Right renal cortex interstitium (tissue), 3 donors: ENCODE data around the gene TRIM9. TPM values are rescaled to one million over a fixed set of nuclear protein-coding genes. Genes with fewer than 3 reads are reported as not detected.

Experiments used
- DNase-seq, 3 donors: peaks; one replicate each; pipeline ENCODE4 v3.0.0-alpha.2; 2013; ENCODE audit warnings: low read depth in 3 of 3, low spot score in 2 of 3
- polyA plus RNA-seq, 3 donors: library from polyadenylated mRNA; unstranded; fragments of 120-200 nt; gene quantifications; one replicate each; pipeline ENCODE4 v1.2.1, GENCODE V29; 2013; ENCODE audit not compliant: insufficient read length in 3 of 3

The TRIM9 gene
- polyA plus RNA-seq, 3 donors, result 1.1 to 2.5 (median 2.1) TPM

DNA sequence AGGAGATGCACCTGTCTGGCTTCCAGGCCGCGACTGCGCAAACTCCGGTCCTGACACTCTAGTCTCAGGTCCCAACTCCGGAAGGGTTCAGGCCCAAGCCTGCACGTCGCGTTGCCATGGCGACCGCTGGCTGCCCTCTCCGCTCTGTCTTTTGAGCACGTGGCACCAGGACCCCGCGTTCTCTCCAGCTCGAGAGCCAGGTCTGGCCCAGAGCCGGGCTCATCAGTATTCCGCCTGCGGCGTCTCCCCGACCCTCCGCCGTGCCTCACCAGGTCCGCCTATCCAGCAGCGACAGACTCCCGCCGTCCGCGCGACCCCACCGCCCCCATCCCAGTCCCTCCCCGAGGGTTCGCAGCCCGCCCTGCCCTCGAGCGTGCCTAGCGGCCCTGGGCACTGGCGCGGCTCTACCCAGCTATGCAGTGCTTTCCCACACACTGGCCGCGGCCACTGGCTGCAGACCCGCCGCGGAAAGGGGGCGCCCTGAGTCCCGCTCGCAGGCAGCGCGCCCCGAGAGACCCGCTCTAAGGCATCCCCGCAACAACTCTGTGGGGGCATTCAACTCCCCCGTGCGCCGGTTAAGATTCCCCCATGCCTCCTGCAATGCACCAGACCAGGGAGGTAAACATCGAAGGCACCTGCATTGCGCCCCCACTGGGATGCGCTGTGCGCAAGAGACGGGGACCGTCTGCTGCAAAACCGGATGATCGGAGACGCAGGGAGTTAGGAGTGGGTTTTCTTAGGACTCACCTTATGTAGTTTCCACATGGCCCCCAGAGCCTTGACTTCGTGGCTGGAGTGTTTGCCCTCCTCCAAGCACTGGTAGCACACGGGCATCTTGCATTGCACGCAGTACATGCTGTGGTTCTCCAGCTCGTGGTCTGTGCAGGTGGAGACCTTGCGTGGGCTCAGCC lies 1.3 kb downstream of the TRIM9 start:
- peak in 1 of 3 donors; percentile 12 for DNase-seq

- DNase-seq, result no peak
These were observed 1.9 kb downstream of the TRIM9 start for GRCh38 chr14:51092965-51093364.

GRCh38 chr14:51089278-51089677 lies 5.6 kb downstream of the TRIM9 start:
- no peak for DNase-seq

- DNase-seq, result no peak
These were observed 7.9 kb downstream of the TRIM9 start for GRCh38 chr14:51087031-51087441.

GRCh38 chr14:51086044-51086443 lies 8.9 kb downstream of the TRIM9 start:
- no peak for DNase-seq

DNA sequence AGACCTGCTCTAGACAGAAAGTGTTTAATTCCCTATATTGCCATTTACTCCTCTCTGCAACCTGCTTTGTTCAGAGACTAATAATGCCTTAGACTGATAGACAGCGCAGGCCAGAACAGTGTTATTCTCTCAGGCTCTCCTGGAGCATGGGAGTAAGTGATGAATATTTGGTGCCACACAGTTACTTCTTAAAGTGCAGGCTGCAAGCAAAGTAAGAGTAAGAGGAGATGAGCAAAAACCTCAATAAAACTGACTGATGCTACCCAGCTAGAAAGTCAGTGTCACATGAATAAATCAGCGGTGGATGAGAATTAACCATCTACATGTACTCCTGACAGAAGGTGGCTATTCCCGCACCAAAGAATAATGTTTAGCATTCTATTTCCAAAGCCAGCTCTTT lies 9.9 kb downstream of the TRIM9 start:
- no peak for DNase-seq

GRCh38 chr14:51084507-51084906 lies 10.4 kb downstream of the TRIM9 start:
- no peak for DNase-seq

DNA sequence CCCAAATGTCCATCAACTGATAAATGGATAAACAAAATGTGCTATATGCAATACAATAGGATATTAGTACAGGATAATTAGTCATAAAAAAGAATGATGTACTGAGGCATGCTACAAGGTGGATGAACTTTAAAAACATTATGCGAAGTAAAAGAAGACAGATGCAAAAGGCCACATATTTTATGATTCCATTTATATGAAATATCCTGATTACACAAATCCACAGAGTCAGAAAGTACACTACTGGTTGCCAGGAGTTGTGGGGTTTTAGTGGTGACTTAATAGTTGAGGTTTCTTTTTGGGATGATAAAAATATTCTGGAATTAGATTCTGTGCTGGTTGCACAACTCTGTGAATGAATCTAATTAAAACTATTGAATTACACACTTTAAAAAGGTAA lies 12.6 kb downstream of the TRIM9 start:
- no peak for DNase-seq

GRCh38 chr14:51081712-51082111 lies 13.2 kb downstream of the TRIM9 start:
- no peak for DNase-seq

GRCh38 chr14:51081209-51081608 lies 13.7 kb downstream of the TRIM9 start:
- no peak for DNase-seq

GRCh38 chr14:51080645-51081044 lies 14.3 kb downstream of the TRIM9 start:
- no peak for DNase-seq

DNA sequence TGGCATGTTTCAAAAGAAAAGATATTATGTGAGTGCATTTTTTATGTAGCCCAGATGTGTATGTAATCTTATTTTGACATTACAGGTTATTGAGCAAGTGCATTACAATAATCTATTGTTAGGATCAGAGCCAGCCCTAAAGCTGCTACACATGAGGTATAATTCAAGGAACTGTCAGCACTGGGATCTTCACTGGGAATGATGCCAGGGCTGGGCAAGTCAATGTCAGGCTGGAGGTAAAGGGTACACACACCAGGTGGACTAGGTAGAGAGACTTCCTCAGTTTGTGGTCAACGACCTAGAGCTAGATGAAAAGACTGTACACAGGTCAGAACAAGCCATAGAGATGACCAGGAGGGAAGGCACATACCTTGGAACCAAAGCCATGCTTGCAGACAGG lies 15.4 kb downstream of the TRIM9 start:
- no peak for DNase-seq

- no peak for DNase-seq
These were observed 15.8 kb downstream of the TRIM9 start for GRCh38 chr14:51079085-51079484.

- DNase-seq, result no peak
These were observed 20.1 kb downstream of the TRIM9 start for GRCh38 chr14:51074701-51075385.

- DNase-seq, result no peak
These were observed 21.2 kb downstream of the TRIM9 start for GRCh38 chr14:51073731-51074130.

GRCh38 chr14:51072976-51073375 lies 21.9 kb downstream of the TRIM9 start:
- no peak for DNase-seq

DNA sequence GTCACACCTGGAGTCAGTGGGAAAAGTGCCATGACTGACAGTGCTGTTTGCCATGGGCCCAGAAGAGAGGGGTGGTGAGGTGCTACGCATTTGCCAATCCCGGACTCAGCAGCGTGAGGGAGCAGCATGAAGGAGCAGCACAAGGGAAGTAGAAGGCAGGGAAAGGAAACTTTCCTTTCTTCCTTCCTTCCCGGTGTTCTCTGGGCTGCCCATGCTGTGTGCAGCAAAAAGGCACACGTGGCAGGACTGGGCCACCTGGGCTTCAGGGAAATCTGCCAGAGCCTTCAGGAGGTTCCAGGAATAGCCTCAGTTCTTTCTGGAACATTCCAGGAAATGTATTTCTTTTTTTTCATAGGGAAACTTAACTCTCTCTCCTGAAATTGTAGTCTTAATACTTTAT lies 23.0 kb downstream of the TRIM9 start:
- DNase-seq, result no peak

DNA sequence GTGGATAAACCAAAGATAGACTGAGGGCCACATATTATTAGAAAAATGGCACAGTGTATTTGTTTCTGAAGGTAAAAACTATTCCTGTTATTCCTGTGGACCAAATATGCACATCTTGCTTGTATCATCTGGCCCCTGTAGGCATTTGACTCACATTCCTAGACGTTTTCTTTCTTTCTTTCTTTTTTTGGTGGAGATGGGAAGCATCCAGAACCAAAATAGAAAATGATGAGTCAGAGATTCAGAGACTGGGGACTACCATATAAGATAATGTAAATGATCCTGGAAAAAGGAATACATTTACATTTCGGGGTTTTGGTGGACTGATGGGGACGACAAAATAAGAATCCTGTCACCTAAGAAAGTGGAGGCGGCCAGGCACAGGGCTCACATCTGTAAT lies 24.2 kb downstream of the TRIM9 start:
- DNase-seq, result no peak

DNA sequence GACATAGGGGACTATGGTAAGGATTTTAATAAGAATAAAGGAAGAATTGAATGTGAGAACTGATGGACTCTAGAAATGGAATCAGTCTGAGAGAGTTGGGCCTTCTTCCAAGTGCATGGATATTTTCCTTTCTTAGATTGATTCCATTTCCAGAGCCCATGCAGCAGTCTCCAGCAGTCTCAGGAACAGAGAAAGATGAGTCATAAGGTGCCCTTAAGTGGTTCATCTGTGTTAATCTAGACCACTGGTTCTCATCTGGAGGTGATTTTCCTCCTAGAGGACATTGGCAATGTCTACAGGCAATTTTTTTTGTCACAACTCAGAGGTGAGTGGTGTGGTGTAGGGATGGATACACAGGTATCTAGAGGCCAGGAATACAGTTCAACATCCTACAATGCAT lies 25.9 kb downstream of the TRIM9 start:
- no peak for DNase-seq

GRCh38 chr14:51068268-51068667 lies 26.6 kb downstream of the TRIM9 start:
- no peak for DNase-seq

DNA sequence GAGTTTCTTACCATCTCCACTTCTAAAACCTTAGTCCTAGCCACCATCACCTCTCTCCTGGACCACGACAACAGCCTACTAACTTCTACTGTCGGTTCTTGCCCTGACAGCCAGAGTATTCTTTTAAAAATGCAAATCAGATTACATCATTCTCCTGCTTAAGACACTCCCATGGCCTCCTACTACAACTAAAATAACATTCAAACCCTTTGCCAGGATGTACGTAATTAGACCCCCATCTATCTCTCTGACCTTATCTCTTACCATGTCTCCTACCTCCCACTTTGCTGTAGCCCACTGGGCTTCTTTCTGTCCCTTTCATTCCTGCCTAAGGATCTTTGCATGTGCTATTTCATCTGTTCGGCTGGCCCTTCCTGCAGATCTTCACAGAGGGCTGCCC lies 27.6 kb downstream of the TRIM9 start:
- no peak for DNase-seq

DNA sequence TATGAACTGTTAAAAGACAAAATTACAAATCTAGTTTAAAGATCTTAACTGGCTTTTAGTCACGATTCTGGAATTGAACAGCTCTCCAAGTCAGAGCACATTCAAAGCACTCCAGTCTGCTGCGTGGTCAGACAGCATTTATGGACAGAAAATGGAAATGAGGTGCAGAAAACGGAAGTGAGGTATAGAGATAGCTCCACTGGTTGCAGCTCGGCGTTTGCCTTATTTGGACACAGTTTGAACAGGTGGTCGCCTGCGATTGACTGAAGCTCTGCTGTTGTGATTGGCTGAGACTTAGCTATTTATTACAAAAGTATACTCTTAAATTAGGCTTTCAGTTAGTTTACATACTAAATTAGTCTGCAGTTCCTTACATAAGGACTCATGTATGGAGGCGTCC lies 28.3 kb downstream of the TRIM9 start:
- DNase-seq, result no peak
